Esophagus (tissue), 2 donors: ENCODE data around the gene CHAD. TPM values are rescaled to one million over a fixed set of nuclear protein-coding genes. Genes with fewer than 3 reads are reported as not detected.

ENCODE experiments used
- H3K27ac ChIP-seq, 2 donors: one replicate each; pipeline ENCODE4 v1.5.1; 2013; ENCODE audit warnings: low read depth in 2 of 2, mild to moderate bottlenecking in 2 of 2, inconsistent platforms in 1 of 2, low read length in 1 of 2, moderate library complexity in 1 of 2
- H3K27me3 ChIP-seq, 2 donors: one replicate each; pipeline ENCODE4 v1.6.1; 2013; ENCODE audit warnings: low read length in 2 of 2, control low read depth in 1 of 2, mild to moderate bottlenecking in 1 of 2; ENCODE audit not compliant: insufficient read depth in 2 of 2, control insufficient read depth in 1 of 2
- H3K36me3 ChIP-seq, 2 donors: one replicate each; pipeline ENCODE4 v1.6.1; 2013; ENCODE audit warnings: low read length in 1 of 2; ENCODE audit not compliant: control insufficient read depth in 2 of 2, insufficient read depth in 2 of 2
- H3K4me1 ChIP-seq, 2 donors: one replicate each; pipeline ENCODE4 v1.6.1; 2013; ENCODE audit warnings: low read length in 1 of 2; ENCODE audit not compliant: control insufficient read depth in 2 of 2, insufficient read depth in 2 of 2
- H3K4me3 ChIP-seq, 2 donors: one replicate each; pipeline ENCODE4 v1.5.1; 2013; ENCODE audit warnings: low read length in 2 of 2, mild to moderate bottlenecking in 2 of 2, low read depth in 1 of 2, moderate library complexity in 1 of 2
- H3K9me3 ChIP-seq, 2 donors: one replicate each; pipeline ENCODE4 v1.6.1; 2013; ENCODE audit warnings: mild to moderate bottlenecking in 2 of 2, low read depth in 1 of 2, low read length in 1 of 2, moderate library complexity in 1 of 2; ENCODE audit not compliant: control insufficient read depth in 2 of 2, insufficient read depth in 1 of 2
- WGBS, 2 donors: extraction: QIAGEN DNeasy Blood & Tissue Kit; methylation state at CpG; one replicate each; pipeline ENCODE4 v1.1.7; 2013; 5-methylcytosine and 5-hydroxymethylcytosine counted together
- polyA plus RNA-seq, 2 donors: library from polyadenylated mRNA; stranded (reverse); fragments of 200-250 nt; gene quantifications; one replicate each; pipeline ENCODE4 v1.2.3, GENCODE V29; 2013
- donor health status: healthy with polysubstance abuse.
- donor health status: Bipolar disorder and iron deficiency.

The CHAD gene
- polyA plus RNA-seq, 2 donors: 0.13 to 0.18 TPM

- Histone ChIP-seq H3K4me3 (no peak overlapping the region), H3K27me3 (no peaks in the 10 kb centered on the region), H3K27ac (no peak overlapping the region), H3K9me3 (no peaks in the 10 kb centered on the region), H3K36me3 (peaks cover 0 to 17% of the 10 kb centered on the region in 2 donors), H3K4me1 (peaks cover 6 to 10% of the 10 kb centered on the region in 2 donors)
- WGBS, 2 donors: 81 to 85% methylated on average over 23 of the region's 23 CpGs
Measured at GRCh38 chr17:50482110-50482509, 13.4 kb upstream of the CHAD start.

- Histone ChIP-seq H3K36me3 (peaks cover 0 to 17% of the 10 kb centered on the region in 2 donors), H3K27ac (no peak overlapping the region), H3K27me3 (no peaks in the 10 kb centered on the region), H3K4me1 (peaks cover 6 to 9% of the 10 kb centered on the region in 2 donors), H3K9me3 (no peaks in the 10 kb centered on the region), H3K4me3 (no peak overlapping the region)
- WGBS, 2 donors: 81 to 86% methylated on average over 4 of the region's 4 CpGs
Measured at GRCh38 chr17:50481648-50482047, 13.0 kb upstream of the CHAD start.

- WGBS, 2 donors: 85 to 87% methylated on average over 2 of the region's 2 CpGs
- H3K9me3 ChIP-seq: no peaks in the 10 kb centered on the region
- no peak overlapping the region for H3K4me3 ChIP-seq
- H3K27ac ChIP-seq: no peak overlapping the region
- peaks cover 6 to 9% of the 10 kb centered on the region in 2 donors for H3K4me1 ChIP-seq
- no peaks in the 10 kb centered on the region for H3K27me3 ChIP-seq
- peaks cover 0 to 17% of the 10 kb centered on the region in 2 donors for H3K36me3 ChIP-seq
Measured at GRCh38 chr17:50480854-50481490, 12.3 kb upstream of the CHAD start.

- no peak overlapping the region for H3K27ac ChIP-seq
- H3K9me3 ChIP-seq: no peaks in the 10 kb centered on the region
- peaks cover 0 to 14% of the 10 kb centered on the region in 2 donors for H3K36me3 ChIP-seq
- H3K27me3 ChIP-seq: no peaks in the 10 kb centered on the region
- 81 to 84% methylated on average over 7 of the region's 7 CpGs for WGBS, 2 donors
- H3K4me1 ChIP-seq: peaks cover 6 to 9% of the 10 kb centered on the region in 2 donors
- no peak overlapping the region for H3K4me3 ChIP-seq
Measured at GRCh38 chr17:50480142-50480764, 11.6 kb upstream of the CHAD start.

- Histone ChIP-seq H3K4me1 (peaks cover 6 to 9% of the 10 kb centered on the region in 2 donors), H3K27me3 (no peaks in the 10 kb centered on the region), H3K36me3 (peaks cover 0 to 10% of the 10 kb centered on the region in 2 donors), H3K4me3 (peak overlapping the region; percentile 73 to 75), H3K27ac (peak overlapping the region in 1 of 2 donors; percentile 36), H3K9me3 (no peaks in the 10 kb centered on the region)
- WGBS, 2 donors: 14 to 15% methylated on average over 19 of the region's 19 CpGs
Measured at GRCh38 chr17:50479522-50480141, 11.0 kb upstream of the CHAD start.

GRCh38 chr17:50478391-50479381, 10.0 kb upstream of the CHAD start, which contains the start of gene RSAD1:
TSS of gene RSAD1 (plus strand) at chr17:50478860. CDS start at chr17:50478885, 25 bp downstream.
- Histone ChIP-seq H3K27ac (peak within 1 kb of the TSS; percentile 83 to 89), H3K4me3 (peak within 1 kb of the TSS; percentile 73 to 75), H3K9me3 (no peaks in the 10 kb centered on the region), H3K36me3 (peaks cover 0 to 4% of the 10 kb centered on the region in 2 donors), H3K4me1 (peaks cover 6 to 11% of the 10 kb centered on the region in 2 donors), H3K27me3 (no peaks in the 10 kb centered on the region)
- 2% methylated on average over 72 to 75 of the region's 75 CpGs for whole genome bisulfite sequencing, 2 donors

GRCh38 chr17:50477976-50478375, 9.3 kb upstream of the CHAD start:
- H3K4me3 ChIP-seq: no peak overlapping the region
- no peaks in the 10 kb centered on the region for H3K9me3 ChIP-seq
- peak overlapping the region; percentile 83 to 89 for H3K27ac ChIP-seq
- no peaks in the 10 kb centered on the region for H3K27me3 ChIP-seq
- peaks cover 0 to 4% of the 10 kb centered on the region in 2 donors for H3K36me3 ChIP-seq
- WGBS, 2 donors: 72 to 73% methylated on average over 6 to 7 of the region's 7 CpGs
- peaks cover 6 to 11% of the 10 kb centered on the region in 2 donors for H3K4me1 ChIP-seq

GRCh38 chr17:50476545-50477315, 8.1 kb upstream of the CHAD start:
- H3K4me1 ChIP-seq: peaks cover 6 to 7% of the 10 kb centered on the region in 2 donors
- no peak overlapping the region for H3K27ac ChIP-seq
- WGBS, 2 donors: 68 to 73% methylated on average over 18 of the region's 18 CpGs
- H3K9me3 ChIP-seq: no peaks in the 10 kb centered on the region
- H3K27me3 ChIP-seq: no peaks in the 10 kb centered on the region
- no peaks in the 10 kb centered on the region for H3K36me3 ChIP-seq
- no peak overlapping the region for H3K4me3 ChIP-seq
